Calu3 (cell line): ENCODE measurements around the gene BBLN. TPM values are rescaled to one million over a fixed set of nuclear protein-coding genes. Genes with fewer than 3 reads are reported as not detected.
A peak's percentile ranks its signal among the peaks of the same experiment; 100 is the strongest.

Source experiments
- BruUV-seq: library from RNA; stranded (reverse); fragments of 400-500 nt; replicated peaks from 2 replicates; lab custom pipeline; 2021; lab: Mats Ljungman, UMichigan
- CTCF ChIA-PET: fragments of 300-600 bp; sonication (Branson Sonifier 250); formaldehyde crosslinking; loops from one replicate; lab custom pipeline; 2022; ENCODE audit warnings: antibody characterized with exemption; lab: Charles Lee
- DNase-seq: peaks from one replicate; pipeline ENCODE4 v3.0.0; 2022
- H3K27ac Mint-ChIP-seq: one replicate; pipeline ENCODE4 v1.8.0; 2022; ENCODE audit warnings: mixed read lengths; ENCODE audit not compliant: unreplicated experiment
- H3K27me3 Mint-ChIP-seq: one replicate; pipeline ENCODE4 v1.8.0; 2022; ENCODE audit warnings: mixed read lengths; ENCODE audit not compliant: unreplicated experiment
- H3K36me3 Mint-ChIP-seq: one replicate; pipeline ENCODE4 v1.8.0; 2022; ENCODE audit warnings: mild to moderate bottlenecking, moderate library complexity, mixed read lengths; ENCODE audit not compliant: insufficient read depth, unreplicated experiment
- H3K4me1 Mint-ChIP-seq: one replicate; pipeline ENCODE4 v1.8.0; 2022; ENCODE audit warnings: mild to moderate bottlenecking, low read depth, mixed read lengths; ENCODE audit not compliant: unreplicated experiment
- H3K4me3 Mint-ChIP-seq: one replicate; pipeline ENCODE4 v1.8.0; 2022; ENCODE audit warnings: mild to moderate bottlenecking, low read depth, moderate library complexity, mixed read lengths; ENCODE audit not compliant: unreplicated experiment
- H3K9me3 Mint-ChIP-seq: one replicate; pipeline ENCODE4 v1.8.0; 2022; ENCODE audit warnings: low read depth, mixed read lengths; ENCODE audit not compliant: unreplicated experiment
- intact Hi-C: fragments of 100-400 bp; cut with micrococcal nuclease; formaldehyde crosslinking; loops from one replicate; pipeline ENCODE4 v1.10.0; 2022; ENCODE audit not compliant: unreplicated experiment
- total RNA-seq: library from RNA; stranded (reverse); gene quantifications from 2 replicates; pipeline ENCODE4 v1.2.3, GENCODE V29; 2022
- TF ChIP-seq, protein P1 (sequence below): fragments of 200-600 bp; IDR thresholded peaks from one replicate; pipeline ENCODE4 v1.8.0; 2022; ENCODE audit warnings: antibody characterized with exemption; ENCODE audit not compliant: unreplicated experiment

BBLN gene
- total RNA-seq, 1 experiment from 2014 or later = 82.3 TPM

DNA sequence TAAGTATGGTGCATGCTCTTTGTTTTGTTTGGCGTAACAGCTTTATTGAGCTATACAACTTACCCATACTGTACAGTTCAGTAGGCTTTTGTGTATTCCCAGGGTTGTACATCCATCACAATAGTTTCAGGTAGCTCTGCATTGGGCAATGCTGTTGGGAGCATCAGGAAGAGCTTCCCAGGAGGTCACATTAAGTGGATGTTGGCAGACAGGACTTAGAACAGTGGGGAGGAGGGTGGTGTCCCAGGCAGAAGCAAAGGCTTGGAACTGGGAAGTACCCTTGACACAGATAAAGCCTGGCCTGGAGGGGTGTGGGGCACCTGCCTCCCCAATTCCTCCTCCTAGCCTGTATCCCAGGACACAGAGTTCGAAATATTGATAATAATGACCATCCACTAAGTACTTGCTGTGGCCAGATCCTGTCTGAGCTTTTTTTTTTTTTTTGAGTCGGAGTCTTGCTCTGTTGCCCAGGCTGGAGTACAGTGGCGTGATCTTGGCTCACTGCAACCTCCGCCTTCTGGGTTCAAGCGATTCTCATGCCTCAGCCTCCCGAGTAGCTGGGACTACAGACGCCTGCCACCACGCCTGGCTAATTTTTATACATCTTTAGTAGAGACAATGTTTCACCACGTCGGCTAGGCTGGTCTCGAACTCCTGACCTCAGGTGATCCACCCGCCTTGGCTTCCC is 1.3 kb downstream of the BBLN start:
- H3K36me3 Mint-ChIP-seq = peaks cover 66% of the 10 kb centered on the region
- H3K4me3 Mint-ChIP-seq = peak overlapping the region; percentile 63
- TF ChIP-seq, protein P1, sequence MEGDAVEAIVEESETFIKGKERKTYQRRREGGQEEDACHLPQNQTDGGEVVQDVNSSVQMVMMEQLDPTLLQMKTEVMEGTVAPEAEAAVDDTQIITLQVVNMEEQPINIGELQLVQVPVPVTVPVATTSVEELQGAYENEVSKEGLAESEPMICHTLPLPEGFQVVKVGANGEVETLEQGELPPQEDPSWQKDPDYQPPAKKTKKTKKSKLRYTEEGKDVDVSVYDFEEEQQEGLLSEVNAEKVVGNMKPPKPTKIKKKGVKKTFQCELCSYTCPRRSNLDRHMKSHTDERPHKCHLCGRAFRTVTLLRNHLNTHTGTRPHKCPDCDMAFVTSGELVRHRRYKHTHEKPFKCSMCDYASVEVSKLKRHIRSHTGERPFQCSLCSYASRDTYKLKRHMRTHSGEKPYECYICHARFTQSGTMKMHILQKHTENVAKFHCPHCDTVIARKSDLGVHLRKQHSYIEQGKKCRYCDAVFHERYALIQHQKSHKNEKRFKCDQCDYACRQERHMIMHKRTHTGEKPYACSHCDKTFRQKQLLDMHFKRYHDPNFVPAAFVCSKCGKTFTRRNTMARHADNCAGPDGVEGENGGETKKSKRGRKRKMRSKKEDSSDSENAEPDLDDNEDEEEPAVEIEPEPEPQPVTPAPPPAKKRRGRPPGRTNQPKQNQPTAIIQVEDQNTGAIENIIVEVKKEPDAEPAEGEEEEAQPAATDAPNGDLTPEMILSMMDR = no peak
- H3K4me1 Mint-ChIP-seq = no peaks in the 10 kb centered on the region
- H3K27ac Mint-ChIP-seq = no peak overlapping the region
- no peaks in the 10 kb centered on the region for H3K27me3 Mint-ChIP-seq
- CTCF ChIA-PET = interaction anchor here (0.6 to 2.1 kb wide), 2 partner anchors 33 to 38 kb away, joined by 3 to 6 read pairs; no protein-coding TSS in a partner anchor
- no peak for DNase-seq
- no peaks in the 10 kb centered on the region for H3K9me3 Mint-ChIP-seq
- intact Hi-C loops = no loop called here
- BruUV-seq = no TSS peak

GRCh38 chr9:128162215-128163026 is 2.4 kb downstream of the BBLN start:
- TF ChIP-seq, protein P1 = no peak
- intact Hi-C loops = no loop called here
- H3K4me1 Mint-ChIP-seq = no peaks in the 10 kb centered on the region
- no peak overlapping the region for H3K4me3 Mint-ChIP-seq
- no peak overlapping the region for H3K27ac Mint-ChIP-seq
- no TSS peak for BruUV-seq
- H3K9me3 Mint-ChIP-seq = no peaks in the 10 kb centered on the region
- peaks cover 63% of the 10 kb centered on the region for H3K36me3 Mint-ChIP-seq
- CTCF ChIA-PET = no interaction called here
- H3K27me3 Mint-ChIP-seq = no peaks in the 10 kb centered on the region
- no peak for DNase-seq

DNA sequence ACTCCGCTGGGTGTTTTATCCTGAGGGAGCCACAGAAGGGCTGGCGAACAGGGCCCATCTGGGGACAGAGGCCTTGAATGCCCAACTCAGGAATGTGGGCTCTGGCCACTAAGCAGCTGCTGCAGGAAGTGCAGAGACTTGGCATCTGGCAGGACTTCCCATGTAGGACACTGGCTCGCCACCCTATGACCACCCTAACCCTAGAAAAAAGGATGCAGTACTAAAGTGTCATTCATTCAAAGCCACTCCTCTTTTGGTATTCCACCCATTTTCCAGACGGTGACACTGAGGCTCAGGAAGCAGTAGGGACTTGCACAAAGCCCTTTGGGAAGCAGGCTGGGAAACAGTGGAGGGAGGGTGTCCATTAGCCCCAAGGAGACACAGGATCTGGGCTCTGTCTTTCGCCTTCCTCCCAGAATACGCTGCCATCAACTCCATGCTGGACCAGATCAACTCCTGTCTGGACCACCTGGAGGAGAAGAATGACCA is 3.0 kb downstream of the BBLN start:
- no peak overlapping the region for H3K27ac Mint-ChIP-seq
- TF ChIP-seq, protein P1 = no peak
- CTCF ChIA-PET = no interaction called here
- no peaks in the 10 kb centered on the region for H3K4me1 Mint-ChIP-seq
- H3K9me3 Mint-ChIP-seq = no peaks in the 10 kb centered on the region
- peaks cover 66% of the 10 kb centered on the region for H3K36me3 Mint-ChIP-seq
- no peak for DNase-seq
- H3K27me3 Mint-ChIP-seq = no peaks in the 10 kb centered on the region
- BruUV-seq = no TSS peak
- intact Hi-C loops = no loop called here
- no peak overlapping the region for H3K4me3 Mint-ChIP-seq

DNA sequence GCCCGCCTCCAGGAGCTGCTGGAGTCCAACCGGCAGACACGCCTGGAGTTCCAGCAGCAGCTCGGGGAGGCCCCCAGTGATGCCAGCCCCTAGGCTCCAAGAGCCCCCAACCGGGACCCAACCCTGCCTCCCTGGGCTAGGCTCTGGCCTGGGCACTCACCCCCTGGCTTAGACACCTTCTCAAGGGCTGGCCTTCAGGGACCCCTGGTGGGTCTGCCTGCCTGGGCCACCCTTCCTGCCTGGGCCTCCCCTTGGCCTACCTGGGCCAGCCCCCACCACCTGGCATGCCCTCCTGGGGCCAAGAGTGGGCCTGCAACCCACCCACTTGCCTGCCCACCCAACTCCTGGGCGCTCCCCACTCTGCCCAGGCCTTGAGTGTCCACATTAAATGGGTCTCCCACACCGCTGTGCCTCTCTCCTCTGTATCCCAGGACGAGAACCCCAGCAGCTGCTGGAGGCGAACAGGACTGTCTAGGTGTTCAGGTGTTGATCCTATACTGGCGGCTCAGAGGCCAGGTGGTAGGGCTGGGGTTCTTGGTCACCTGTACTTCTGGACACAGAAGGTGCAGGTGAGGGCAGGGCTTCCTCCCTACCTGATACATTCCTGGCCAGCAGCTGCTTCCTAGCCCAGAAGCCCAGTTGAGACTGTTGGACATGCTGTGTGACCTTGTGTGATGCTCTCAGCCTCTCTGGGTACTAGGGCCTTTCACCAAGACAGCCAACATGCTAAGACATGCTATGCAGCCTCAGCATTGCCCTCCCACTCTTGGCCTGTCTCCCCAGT is 3.6 kb downstream of the BBLN start:
- BruUV-seq = no TSS peak
- H3K36me3 Mint-ChIP-seq = peaks cover 72% of the 10 kb centered on the region
- TF ChIP-seq, protein P1 = no peak
- intact Hi-C loops = no loop called here
- no peak overlapping the region for H3K4me3 Mint-ChIP-seq
- no peaks in the 10 kb centered on the region for H3K9me3 Mint-ChIP-seq
- CTCF ChIA-PET = interaction anchor here (1.2 kb wide), 1 partner anchor 39 kb away, joined by 3 read pairs; no protein-coding TSS in a partner anchor
- DNase-seq = no peak
- no peak overlapping the region for H3K27ac Mint-ChIP-seq
- no peaks in the 10 kb centered on the region for H3K27me3 Mint-ChIP-seq
- H3K4me1 Mint-ChIP-seq = no peaks in the 10 kb centered on the region
